GM12865 (cell line): ENCODE data around the gene IQSEC2.

Experiments used
- DNase-seq: peaks from one replicate; pipeline ENCODE4 v3.0.0; 2010; ENCODE audit warnings: low read depth
- H3K4me3 ChIP-seq: 2 replicates; pipeline ENCODE4 v1.5.1; 2011; ENCODE audit warnings: mild to moderate bottlenecking, low read depth, low read length, control low read depth
- CTCF ChIP-seq: IDR thresholded peaks from 2 replicates; pipeline ENCODE4 v1.5.1; 2011; ENCODE audit warnings: low read length, control low read depth, low read depth, inconsistent platforms; ENCODE audit not compliant: insufficient read depth; ENCODE audit errors: missing control alignments

The IQSEC2 gene

GRCh38 chrX:53253293-53254020 is 27.9 kb downstream of the IQSEC2 start:
- no peak for TF ChIP-seq CTCF
- H3K4me3 ChIP-seq, result no peak overlapping the region
- no peak for DNase-seq

- no peak for TF ChIP-seq CTCF
- H3K4me3 ChIP-seq, result no peak overlapping the region
- DNase-seq, result no peak
Measured at GRCh38 chrX:53251307-53251706, 30.1 kb downstream of the IQSEC2 start.

- no peak overlapping the region for H3K4me3 ChIP-seq
- DNase-seq, result no peak
- TF ChIP-seq CTCF, result no peak
Measured at GRCh38 chrX:53250556-53250955, 30.8 kb downstream of the IQSEC2 start.

GRCh38 chrX:53249408-53250042 is 31.9 kb downstream of the IQSEC2 start:
- H3K4me3 ChIP-seq, result no peak overlapping the region
- TF ChIP-seq CTCF, result no peak
- DNase-seq, result no peak

GRCh38 chrX:53247928-53248327 is 33.5 kb downstream of the IQSEC2 start:
- no peak for DNase-seq
- H3K4me3 ChIP-seq, result no peak overlapping the region
- no peak for TF ChIP-seq CTCF

- no peak for TF ChIP-seq CTCF
- no peak overlapping the region for H3K4me3 ChIP-seq
- DNase-seq, result no peak
Measured at GRCh38 chrX:53246231-53246630, 35.2 kb downstream of the IQSEC2 start.
